ENCODE measurements around the gene CPT1B. TPM values are rescaled to one million over a fixed set of nuclear protein-coding genes. Genes with fewer than 3 reads are reported as not detected.

Gene CPT1B
- total RNA-seq, 1 donor from 2014 or later = 60.7 TPM

DNA sequence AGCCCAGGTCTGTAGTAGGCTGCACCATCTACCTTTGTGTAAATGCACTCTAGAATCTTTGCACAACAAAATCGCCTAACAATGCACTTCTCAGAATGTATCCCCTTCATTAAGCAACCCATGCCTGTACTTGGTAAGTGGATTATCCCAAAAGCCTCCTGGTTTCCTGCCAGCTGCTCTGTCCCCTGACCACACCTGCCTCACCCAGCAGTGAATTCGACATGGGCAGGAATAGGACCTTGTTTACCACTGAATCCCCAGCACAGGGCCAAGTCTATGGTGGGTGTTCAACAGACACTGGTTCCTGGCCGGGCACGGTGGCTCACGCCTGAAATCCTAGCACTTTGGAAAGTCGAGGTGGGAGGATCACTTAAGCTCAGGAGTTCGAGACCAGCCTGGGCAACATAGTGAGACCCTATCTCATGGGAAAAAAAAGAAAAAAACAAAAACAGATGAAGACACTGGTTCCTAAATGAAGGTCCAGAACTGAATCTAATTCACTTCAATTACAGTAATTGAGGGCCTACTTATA is 10.4 kb downstream of the CPT1B start:
- Mint-ChIP-seq H3K36me3 (ENCODE audit: unreplicated experiment) (peaks cover 11% of the 10 kb centered on the region), H3K4me3 (ENCODE audit: unreplicated experiment) (no peak overlapping the region), H3K9me3 (ENCODE audit: unreplicated experiment) (no peaks in the 10 kb centered on the region), H3K27ac (ENCODE audit: unreplicated experiment) (no peak overlapping the region), H3K27me3 (ENCODE audit: unreplicated experiment) (no peaks in the 10 kb centered on the region), H3K4me1 (ENCODE audit: unreplicated experiment) (peaks cover 11% of the 10 kb centered on the region)
- no peak for DNase-seq (ENCODE audit: extremely low spot score, unreplicated experiment)
- TF ChIP-seq, protein P1, sequence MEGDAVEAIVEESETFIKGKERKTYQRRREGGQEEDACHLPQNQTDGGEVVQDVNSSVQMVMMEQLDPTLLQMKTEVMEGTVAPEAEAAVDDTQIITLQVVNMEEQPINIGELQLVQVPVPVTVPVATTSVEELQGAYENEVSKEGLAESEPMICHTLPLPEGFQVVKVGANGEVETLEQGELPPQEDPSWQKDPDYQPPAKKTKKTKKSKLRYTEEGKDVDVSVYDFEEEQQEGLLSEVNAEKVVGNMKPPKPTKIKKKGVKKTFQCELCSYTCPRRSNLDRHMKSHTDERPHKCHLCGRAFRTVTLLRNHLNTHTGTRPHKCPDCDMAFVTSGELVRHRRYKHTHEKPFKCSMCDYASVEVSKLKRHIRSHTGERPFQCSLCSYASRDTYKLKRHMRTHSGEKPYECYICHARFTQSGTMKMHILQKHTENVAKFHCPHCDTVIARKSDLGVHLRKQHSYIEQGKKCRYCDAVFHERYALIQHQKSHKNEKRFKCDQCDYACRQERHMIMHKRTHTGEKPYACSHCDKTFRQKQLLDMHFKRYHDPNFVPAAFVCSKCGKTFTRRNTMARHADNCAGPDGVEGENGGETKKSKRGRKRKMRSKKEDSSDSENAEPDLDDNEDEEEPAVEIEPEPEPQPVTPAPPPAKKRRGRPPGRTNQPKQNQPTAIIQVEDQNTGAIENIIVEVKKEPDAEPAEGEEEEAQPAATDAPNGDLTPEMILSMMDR (IDR thresholded peaks at IDR 0.05) = no peak

GRCh38 chr22:50564289-50564688 is 13.9 kb downstream of the CPT1B start:
- DNase-seq (ENCODE audit: extremely low spot score, unreplicated experiment) = no peak
- Mint-ChIP-seq H3K36me3 (ENCODE audit: unreplicated experiment) (peaks cover 5% of the 10 kb centered on the region), H3K9me3 (ENCODE audit: unreplicated experiment) (no peaks in the 10 kb centered on the region), H3K4me1 (ENCODE audit: unreplicated experiment) (peaks cover 17% of the 10 kb centered on the region), H3K4me3 (ENCODE audit: unreplicated experiment) (no peak overlapping the region), H3K27me3 (ENCODE audit: unreplicated experiment) (peaks cover 21% of the 10 kb centered on the region), H3K27ac (ENCODE audit: unreplicated experiment) (no peak overlapping the region)
- TF ChIP-seq, protein P1 (IDR thresholded peaks at IDR 0.05) = no peak

GRCh38 chr22:50563413-50564160 is 14.6 kb downstream of the CPT1B start:
- Mint-ChIP-seq H3K4me1 (ENCODE audit: unreplicated experiment) (peaks cover 17% of the 10 kb centered on the region), H3K4me3 (ENCODE audit: unreplicated experiment) (peak overlapping the region; percentile 97), H3K27ac (ENCODE audit: unreplicated experiment) (peak overlapping the region; percentile 60), H3K36me3 (ENCODE audit: unreplicated experiment) (no peaks in the 10 kb centered on the region), H3K27me3 (ENCODE audit: unreplicated experiment) (peaks cover 28% of the 10 kb centered on the region), H3K9me3 (ENCODE audit: unreplicated experiment) (no peaks in the 10 kb centered on the region)
- no peak for DNase-seq (ENCODE audit: extremely low spot score, unreplicated experiment)
- TF ChIP-seq, protein P1 (IDR thresholded peaks at IDR 0.05) = no peak

GRCh38 chr22:50562523-50563412 is 15.5 kb downstream of the CPT1B start, which contains the start of gene SYCE3:
Gene SYCE3, minus strand, starts transcription at chr22:50562919. Its CDS starts 6,514 bp downstream, at chr22:50556405.
- Mint-ChIP-seq H3K9me3 (ENCODE audit: unreplicated experiment) (no peaks in the 10 kb centered on the region), H3K27ac (ENCODE audit: unreplicated experiment) (peak within 1 kb of the TSS; percentile 60), H3K36me3 (ENCODE audit: unreplicated experiment) (no peaks in the 10 kb centered on the region), H3K4me3 (ENCODE audit: unreplicated experiment) (peak within 1 kb of the TSS; percentile 97), H3K4me1 (ENCODE audit: unreplicated experiment) (peaks cover 17% of the 10 kb centered on the region), H3K27me3 (ENCODE audit: unreplicated experiment) (peaks cover 30% of the 10 kb centered on the region)
- TF ChIP-seq, protein P1 (IDR thresholded peaks at IDR 0.05) = peak; percentile 98
- DNase-seq (ENCODE audit: extremely low spot score, unreplicated experiment) = peak; percentile 98

All from osteocyte (in vitro differentiated cells).